HG02763 (cell line): ENCODE data around the gene CD93.

ENCODE experiments used
- ATAC-seq: cut with Tn5 transposase; IDR thresholded peaks from one replicate; pipeline ENCODE4 v1.9.1; 2021; ENCODE audit warnings: mild to moderate bottlenecking, moderate library complexity; ENCODE audit not compliant: unreplicated experiment

CD93 gene

DNA sequence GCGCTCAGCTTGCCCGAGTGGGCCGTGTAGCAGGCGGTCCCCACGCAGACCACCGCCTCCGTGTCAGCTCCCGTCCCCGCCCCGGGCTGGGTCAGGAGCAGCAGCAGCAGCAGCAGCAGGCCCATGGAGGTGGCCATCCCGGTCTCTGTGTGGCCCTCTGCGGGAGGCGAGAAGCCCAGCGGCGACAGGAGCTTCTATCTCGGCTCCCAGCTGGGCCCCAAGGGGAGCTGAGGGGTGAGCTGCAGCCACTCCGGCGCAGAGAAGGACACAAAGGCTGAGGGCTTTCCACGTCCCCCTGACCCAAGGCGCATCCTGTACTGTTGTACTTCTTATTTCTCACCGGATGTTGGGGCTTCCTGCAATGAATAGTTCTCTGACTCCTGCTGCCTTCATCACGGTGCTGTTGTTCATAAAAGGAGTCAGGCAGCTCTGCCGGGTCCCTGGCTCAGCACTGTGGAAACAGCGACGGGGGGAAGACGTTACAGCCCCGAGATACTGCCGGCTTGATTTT, at the start of gene CD93:
CD93 (minus strand) TSS at position 269 of the 511 bp plus-strand sequence; CDS start at position 137, 132 bp downstream.
- no peak for ATAC-seq

- ATAC-seq = no peak
Measured at GRCh38 chr20:23133560-23133998, 47.5 kb upstream of the CD93 start.

DNA sequence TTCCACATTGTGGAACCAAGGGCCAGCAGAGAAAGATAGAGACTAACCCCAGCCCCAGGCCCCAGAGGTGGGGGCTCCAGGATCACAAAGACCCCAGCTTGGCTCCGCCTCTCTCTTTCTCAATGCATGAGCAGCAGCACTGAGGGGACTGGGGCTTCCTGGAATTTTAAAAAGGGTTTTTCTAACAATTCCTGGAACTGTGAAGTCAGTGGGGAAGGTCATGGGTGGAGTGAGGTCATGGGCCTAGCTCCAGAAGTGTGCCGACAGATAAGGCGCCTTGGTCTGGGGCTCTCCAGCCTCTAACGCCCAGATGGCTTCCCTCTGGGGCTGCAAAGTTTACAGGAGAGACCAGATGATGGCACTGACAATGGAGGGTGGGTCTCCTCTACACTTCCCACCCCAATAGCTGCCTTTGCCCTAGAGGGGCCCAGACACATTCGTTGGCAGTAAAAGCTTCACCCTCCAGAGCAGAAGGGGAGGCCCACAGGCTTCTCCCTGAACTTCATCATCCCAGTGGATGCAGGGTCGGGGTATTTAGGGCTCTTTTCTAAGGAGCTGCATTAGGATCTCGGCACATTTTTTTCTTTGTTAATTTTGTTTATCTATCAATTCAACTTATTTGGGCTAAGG, 46.9 kb upstream of the CD93 start:
- ATAC-seq = no peak

DNA sequence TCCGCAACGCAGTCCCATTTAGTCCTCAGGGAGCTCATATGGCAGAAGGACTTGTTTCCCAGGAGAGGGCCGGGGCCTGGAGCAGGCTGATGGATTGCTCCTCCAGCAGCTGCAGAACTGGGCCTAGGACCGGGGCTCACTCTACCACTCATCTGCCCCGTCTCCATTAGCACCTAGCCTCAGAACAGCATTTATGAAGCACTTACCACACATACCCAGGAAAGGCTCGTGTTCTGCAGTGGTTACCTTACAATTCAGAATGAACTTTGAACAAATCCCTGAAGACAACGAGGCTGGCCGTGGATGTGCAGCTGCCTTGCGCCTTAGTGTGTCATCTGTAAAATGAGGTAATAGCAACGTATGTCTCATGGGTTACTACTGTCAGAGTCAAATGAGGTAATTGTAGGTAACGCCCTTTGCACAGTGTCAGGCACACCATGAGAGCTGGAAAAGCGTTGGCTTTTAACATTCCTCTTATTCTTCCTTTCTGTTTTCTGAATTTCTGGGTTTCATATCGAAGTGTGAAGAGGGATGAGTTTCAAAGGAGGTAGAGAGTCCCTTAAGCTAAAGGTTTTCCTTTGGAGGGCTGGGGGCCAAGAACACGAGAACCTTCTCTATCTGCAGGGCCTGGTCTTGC, 46.3 kb upstream of the CD93 start:
- no peak for ATAC-seq

GRCh38 chr20:23131766-23132165, 45.6 kb upstream of the CD93 start:
- ATAC-seq = no peak

- no peak for ATAC-seq
Measured at GRCh38 chr20:23130622-23131140, 44.6 kb upstream of the CD93 start.

DNA sequence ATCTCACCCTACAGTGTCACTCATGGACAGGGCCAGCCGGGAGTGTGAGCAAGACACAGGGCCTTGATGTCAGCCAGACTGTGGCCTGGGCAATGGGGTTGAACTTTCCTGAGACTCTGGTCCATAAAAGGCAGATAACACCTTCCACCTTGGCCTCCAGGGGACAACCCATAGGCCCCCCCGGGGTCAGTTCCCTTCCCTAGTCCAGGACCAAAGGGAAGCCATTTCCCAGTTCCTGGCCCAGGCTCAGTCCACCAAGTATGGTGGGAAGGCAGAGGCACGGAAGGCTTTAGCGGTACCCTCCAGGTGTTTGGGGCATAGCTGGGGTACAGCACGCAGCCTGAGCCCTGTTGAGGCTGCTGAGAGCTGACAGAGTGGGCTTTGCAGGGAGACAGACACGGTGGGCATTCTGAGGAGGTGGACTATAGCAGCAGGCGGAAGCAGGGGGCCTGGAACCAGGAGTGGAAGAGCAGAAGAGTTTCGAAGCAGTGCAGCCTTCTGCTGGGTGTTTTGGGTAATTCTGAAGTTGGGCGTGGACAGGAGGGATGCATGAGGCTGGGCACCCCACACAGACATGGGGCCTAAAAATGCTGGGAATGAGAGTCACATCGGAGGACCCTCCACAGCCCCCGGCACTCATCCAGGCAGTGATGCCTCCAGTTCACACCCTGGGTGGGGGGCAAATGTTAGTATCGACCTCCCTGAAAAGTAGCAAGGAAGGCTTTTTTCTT, 43.9 kb upstream of the CD93 start:
- no peak for ATAC-seq

- ATAC-seq = no peak
Measured at GRCh38 chr20:23129266-23129665, 43.1 kb upstream of the CD93 start.

- no peak for ATAC-seq
Measured at GRCh38 chr20:23128461-23129125, 42.5 kb upstream of the CD93 start.

DNA sequence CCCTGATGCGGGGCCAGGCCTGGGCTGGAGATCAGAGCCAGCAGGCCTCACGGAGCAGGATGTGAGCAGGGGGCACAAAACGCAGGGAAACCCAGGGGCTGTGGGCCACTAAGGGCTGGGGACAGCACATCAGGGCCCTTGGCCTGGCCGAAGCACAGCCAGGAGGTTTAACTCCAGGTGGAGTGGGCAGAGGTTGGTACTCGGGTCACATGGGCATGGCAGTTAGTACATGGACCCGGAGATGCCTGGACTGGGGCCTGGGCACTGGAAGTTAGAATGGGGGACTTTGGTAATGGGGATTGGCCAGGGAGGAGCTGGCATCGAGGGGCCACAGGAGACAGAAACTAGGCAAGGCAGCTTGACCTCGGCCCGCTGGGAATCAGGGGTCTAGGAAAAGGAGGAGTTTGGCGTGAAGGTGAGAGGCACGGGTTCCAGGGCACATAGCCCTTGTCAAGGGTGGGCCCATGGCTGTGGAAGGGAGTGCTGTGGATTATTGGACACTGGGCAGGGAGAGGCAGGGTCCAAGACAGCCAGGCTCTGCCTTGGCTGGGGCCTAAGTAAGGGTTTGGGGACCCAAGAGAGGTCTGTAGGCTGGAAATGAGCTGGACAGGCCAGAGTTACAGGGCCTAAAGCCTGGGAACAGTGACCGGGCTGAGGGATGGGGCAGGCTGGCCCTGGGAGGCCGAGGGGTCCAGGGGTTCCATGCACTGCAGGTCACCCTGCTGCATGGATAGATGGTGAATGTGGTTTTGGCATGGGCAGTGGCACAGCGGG, 41.6 kb upstream of the CD93 start:
- ATAC-seq = no peak

GRCh38 chr20:23126281-23127061, 40.3 kb upstream of the CD93 start:
- no peak for ATAC-seq

GRCh38 chr20:23125625-23126191, 39.6 kb upstream of the CD93 start:
- ATAC-seq = no peak

- ATAC-seq = no peak
Measured at GRCh38 chr20:23125159-23125558, 39.0 kb upstream of the CD93 start.

DNA sequence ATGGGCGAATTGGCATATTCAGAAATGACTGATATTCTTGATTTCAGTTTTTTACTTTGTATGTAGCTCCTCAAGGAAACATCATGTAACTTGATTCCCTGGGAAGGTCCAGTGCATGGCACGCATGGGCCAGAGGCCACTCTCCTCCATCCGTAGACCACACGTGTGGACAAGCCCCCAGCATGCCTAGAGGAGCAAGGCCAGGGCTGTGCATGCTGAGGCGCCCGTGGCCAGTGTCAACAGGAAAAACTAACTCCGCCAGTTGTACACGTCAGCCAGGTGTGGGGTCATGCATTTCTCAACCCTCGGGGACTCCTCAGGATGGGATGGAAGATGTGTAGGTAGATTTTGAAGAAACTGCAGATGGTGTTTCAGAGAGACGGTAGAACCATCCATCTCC, 37.8 kb upstream of the CD93 start:
- no peak for ATAC-seq

DNA sequence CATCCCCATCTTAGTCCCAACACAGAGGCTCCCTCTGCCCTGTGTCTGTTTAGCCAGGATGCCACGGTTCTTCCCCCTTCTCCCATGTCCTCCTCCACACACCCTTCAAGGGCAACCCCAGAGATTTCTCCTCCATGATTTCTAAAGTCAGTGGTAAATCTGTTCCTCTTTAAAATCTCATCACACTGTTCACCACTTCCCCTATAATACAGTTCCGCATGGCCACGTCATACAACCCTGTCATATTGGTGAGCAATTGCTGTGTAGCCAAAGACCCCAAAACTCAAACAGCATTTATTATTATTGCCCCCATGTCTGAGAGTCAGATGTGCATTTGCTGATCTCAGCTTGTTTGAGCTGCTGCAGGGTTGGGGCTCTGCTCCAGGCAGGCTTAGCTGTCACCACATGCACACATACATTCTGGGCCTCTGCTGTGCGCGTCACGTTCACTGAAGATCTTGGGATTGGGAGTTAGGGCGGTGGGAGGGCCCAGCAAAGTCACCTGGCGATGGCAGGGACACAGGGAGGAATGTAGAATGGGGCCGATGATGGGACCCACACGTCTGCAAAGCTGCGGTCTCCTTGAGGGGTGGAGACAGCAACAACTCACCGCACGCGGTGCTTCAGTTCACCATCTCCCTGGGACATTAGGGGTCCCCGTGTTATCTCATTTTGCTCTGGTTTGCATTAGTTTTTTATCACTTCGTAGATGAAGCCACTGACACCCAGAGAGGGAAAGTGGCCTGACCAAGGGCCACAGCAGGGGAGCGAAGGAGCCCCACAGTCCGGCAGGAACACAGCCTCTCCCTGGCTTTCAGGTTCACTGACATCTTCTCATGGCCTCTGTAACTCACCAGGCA, 36.9 kb upstream of the CD93 start:
- no peak for ATAC-seq

DNA sequence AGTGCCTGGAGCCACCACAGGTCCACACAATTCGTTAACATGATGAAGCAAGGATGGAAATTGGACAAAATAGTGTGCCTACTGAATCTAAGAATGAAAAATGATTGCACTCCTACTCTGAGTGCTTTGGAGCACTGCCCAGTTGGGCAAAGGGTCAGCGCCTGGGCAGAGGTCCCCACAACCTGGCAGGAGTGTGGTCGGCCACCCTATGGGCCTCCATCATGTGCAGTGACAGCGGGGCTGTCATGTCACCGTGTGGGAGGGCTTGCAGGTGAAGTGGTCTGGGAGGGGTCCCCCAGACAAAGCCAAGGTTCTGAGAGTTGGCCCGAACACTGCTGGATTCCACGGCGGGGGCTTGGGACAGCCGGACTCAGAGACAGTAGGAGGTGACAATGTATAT, 36.2 kb upstream of the CD93 start:
- ATAC-seq = no peak

GRCh38 chr20:23121751-23122320, 35.7 kb upstream of the CD93 start:
- no peak for ATAC-seq
